Measurements from ENCODE around the gene ZFHX3.

The ZFHX3 gene

GRCh38 chr16:72978212-72978611, 69.7 kb downstream of the ZFHX3 start:
- in situ Hi-C loops (cut with MboI; ENCODE audit: low sequenced_read_pairs): no loop called here

- in situ Hi-C loops (cut with MboI; ENCODE audit: low sequenced_read_pairs): no loop called here
These were observed 70.8 kb downstream of the ZFHX3 start for GRCh38 chr16:72977127-72977526.

- in situ Hi-C loops (cut with MboI; ENCODE audit: low sequenced_read_pairs): no loop called here
These were observed 71.4 kb downstream of the ZFHX3 start for GRCh38 chr16:72976438-72977064.

DNA sequence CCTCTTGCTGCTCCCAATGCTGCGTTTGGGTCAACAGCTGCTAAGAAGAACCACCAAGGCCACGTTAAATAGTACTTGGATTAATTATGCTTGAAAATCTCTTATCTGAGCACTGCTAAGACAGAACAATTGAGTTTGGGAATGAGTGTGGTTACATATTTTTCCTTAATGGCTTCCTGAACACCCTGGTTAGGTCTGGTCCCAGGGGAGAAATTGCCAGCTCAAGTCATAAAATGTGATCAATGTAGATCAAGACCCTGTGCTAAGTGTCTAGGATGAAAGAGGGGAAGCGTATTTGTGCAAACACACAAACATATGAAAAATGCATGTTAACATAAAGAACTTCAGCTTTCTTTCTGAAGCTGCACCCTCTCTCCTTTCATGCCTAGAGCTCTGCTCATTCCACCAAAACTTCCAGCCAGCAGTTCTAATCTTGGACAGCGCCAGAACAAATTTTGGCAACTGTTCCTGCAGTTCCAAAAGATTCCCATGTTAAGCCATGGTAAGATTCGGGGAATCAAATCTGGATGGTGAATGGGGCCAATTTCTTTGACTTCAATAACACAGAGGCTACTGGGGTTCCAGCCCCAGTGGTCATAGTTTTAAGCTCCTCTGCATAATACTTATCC, 72.0 kb downstream of the ZFHX3 start:
- in situ Hi-C loops (cut with MboI; ENCODE audit: low sequenced_read_pairs): no loop called here

GRCh38 chr16:72974142-72974769, 73.7 kb downstream of the ZFHX3 start:
- in situ Hi-C loops (cut with MboI; ENCODE audit: low sequenced_read_pairs): no loop called here

DNA sequence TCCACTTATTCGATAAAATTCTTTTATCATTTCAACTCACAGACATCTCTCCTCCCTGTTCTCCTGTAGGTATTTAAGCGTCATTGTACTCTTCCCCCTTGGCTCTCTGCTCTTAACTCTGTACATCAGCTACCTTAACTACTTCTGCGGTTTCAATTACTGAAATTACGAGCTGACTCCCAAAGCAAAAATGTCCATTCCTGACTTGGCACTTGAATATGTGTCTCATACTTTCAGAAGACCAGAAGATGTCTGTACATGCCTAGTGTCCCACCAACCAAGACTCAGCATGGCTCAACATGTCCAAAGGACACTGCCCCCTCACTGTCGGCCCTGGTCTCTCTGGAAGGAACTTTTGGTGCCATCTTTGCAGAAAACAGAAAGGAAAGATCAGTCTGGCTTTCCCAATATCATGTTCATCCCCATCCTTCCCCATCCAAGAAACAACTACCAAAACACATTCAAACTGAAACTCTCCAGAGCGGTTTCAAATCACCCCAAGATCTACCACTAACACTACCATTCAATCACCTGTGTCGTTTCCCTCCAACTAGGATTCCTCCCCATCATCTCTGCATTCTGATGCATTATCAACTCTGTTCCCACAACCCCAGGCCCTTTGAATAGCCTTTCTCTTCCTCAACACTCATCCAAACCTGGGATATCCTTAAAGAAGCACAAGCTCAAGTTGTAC, 74.9 kb downstream of the ZFHX3 start:
- in situ Hi-C loops (cut with MboI; ENCODE audit: low sequenced_read_pairs): no loop called here

GRCh38 chr16:72971370-72971769, 76.6 kb downstream of the ZFHX3 start:
- in situ Hi-C loops (cut with MboI; ENCODE audit: low sequenced_read_pairs): no loop called here

DNA sequence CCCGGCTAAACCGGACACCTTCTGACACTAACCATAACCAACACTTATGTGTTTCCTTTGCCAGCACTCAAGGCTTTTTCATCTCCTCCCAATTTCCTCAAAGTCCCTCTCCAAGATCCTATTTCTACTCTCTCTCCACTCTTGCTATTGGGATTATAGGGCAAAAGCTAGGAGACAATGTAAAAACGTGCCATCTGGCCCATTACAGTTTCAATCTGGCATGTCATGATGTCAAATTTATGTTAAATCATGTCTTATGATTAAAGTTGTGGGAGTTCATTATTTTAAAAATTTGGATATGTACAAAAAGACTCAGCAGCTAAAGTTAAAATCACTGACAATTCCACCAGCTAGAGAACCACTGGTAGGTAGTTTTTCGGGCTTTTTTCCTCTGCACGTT, 77.3 kb downstream of the ZFHX3 start:
- in situ Hi-C loops (cut with MboI; ENCODE audit: low sequenced_read_pairs): no loop called here

DNA sequence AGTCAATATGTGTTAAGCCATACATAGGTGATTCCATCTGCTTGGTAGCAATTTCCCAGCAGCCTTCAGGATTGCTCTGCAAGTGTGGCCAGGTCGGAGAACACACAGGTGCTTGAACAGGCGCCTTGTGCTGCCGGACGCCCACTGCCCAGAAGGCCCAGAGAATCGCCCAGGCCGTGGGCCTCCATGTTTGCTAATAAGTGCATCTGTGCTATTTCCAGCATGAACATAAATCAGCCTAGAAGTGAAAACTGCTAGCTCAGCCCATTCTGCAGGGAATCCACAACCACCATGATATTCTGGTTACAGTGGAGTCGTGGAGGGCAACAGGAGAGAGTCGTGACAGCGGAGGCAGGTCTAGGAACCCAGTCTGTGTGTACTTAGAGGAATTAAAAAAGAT, 78.1 kb downstream of the ZFHX3 start:
- in situ Hi-C loops (cut with MboI; ENCODE audit: low sequenced_read_pairs): no loop called here

GRCh38 chr16:72969146-72969545, 78.8 kb downstream of the ZFHX3 start:
- in situ Hi-C loops (cut with MboI; ENCODE audit: low sequenced_read_pairs): no loop called here

DNA sequence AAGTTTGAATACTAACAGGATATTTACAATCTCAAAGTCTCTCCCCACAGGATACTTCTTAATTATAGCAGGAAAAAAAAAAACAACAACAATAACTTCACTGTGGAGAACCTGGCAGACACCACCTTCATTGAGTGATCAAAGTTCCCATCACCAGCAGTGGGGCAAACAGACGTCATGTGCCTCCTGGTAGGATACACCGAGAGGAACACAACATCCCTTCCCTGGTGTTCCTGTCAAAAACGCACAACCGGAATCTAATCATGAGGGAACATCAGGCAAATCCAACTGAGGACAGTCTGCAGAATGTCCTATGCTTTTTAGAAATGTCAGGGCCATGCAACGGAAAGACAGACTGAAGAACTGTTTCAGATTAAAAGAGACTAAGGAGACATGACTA, 80.0 kb downstream of the ZFHX3 start:
- in situ Hi-C loops (cut with MboI; ENCODE audit: low sequenced_read_pairs): no loop called here

- in situ Hi-C loops (cut with MboI; ENCODE audit: low sequenced_read_pairs): no loop called here
These were observed 84.2 kb downstream of the ZFHX3 start for GRCh38 chr16:72963533-72964315.

GRCh38 chr16:72962347-72962746, 85.6 kb downstream of the ZFHX3 start:
- in situ Hi-C loops (cut with MboI; ENCODE audit: low sequenced_read_pairs): no loop called here

DNA sequence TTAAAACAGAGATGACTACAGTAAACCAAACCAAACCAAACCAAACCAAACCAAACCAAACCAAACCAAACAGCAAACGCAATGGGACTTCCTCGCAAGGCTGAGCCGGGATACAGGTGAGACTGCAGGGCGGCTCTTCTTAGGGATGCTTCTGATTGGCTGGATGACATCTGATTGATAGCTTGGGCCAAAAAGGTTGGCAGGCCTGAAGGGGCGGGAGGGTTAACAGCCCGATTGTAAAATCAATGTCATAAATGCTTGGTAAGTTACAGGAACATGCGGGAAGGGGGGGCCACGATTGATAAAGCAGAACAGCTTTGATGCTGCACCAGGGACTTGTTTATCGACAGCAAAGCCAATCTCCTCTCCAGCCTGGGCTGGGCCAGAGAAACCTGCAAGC, 86.1 kb downstream of the ZFHX3 start:
- in situ Hi-C loops (cut with MboI; ENCODE audit: low sequenced_read_pairs): no loop called here

- in situ Hi-C loops (cut with MboI; ENCODE audit: low sequenced_read_pairs): no loop called here
These were observed 86.7 kb downstream of the ZFHX3 start for GRCh38 chr16:72961115-72961832.

DNA sequence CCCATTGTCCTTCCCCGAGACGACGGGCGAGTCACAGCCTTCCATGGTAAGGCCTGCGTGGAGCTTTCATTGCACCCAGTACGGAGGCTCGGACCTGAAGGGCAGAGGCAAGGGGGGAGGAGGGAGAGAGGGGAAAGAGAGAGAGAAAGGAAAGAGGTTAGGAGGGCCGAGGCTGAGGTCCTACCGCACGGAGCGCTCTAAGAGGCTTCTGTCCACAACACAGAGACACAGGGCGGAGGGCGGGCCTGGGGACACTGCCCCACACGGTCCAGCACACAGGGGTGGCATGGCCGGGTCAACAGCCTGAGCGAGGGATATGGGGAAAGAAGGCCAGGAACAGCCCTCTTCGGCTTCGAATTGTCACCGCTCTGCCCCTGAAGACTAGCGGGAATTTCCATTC, 87.8 kb downstream of the ZFHX3 start:
- in situ Hi-C loops (cut with MboI; ENCODE audit: low sequenced_read_pairs): no loop called here

GRCh38 chr16:72959301-72959996, 88.5 kb downstream of the ZFHX3 start:
- in situ Hi-C loops (cut with MboI; ENCODE audit: low sequenced_read_pairs): no loop called here

- in situ Hi-C loops (cut with MboI; ENCODE audit: low sequenced_read_pairs): no loop called here
These were observed 89.3 kb downstream of the ZFHX3 start for GRCh38 chr16:72958522-72959076.

All from HL-60/S4 treated with retinoic acid at 250 ng/mL for 4 days and 3 days (cell line).